GM12873 (cell line): ENCODE data around the gene DSC3.

Source experiments
- CTCF ChIP-seq: IDR thresholded peaks from 2 replicates; pipeline ENCODE4 v1.5.1; 2012; ENCODE audit warnings: low read depth, mild to moderate bottlenecking, moderate library complexity, low read length, control low read depth; ENCODE audit not compliant: insufficient read depth; ENCODE audit errors: missing control alignments

The DSC3 gene

GRCh38 chr18:31066266-31066665 is 23.7 kb upstream of the DSC3 start:
- no peak for TF ChIP-seq CTCF

GRCh38 chr18:31065036-31065773 is 22.7 kb upstream of the DSC3 start:
- no peak for TF ChIP-seq CTCF

- no peak for TF ChIP-seq CTCF
Measured at GRCh38 chr18:31064130-31064529, 21.6 kb upstream of the DSC3 start.

- no peak for TF ChIP-seq CTCF
Measured at GRCh38 chr18:31061945-31062344, 19.4 kb upstream of the DSC3 start.

- TF ChIP-seq CTCF, result no peak
Measured at GRCh38 chr18:31058897-31059296, 16.4 kb upstream of the DSC3 start.

GRCh38 chr18:31057917-31058316 is 15.4 kb upstream of the DSC3 start:
- no peak for TF ChIP-seq CTCF

- no peak for TF ChIP-seq CTCF
Measured at GRCh38 chr18:31057051-31057450, 14.5 kb upstream of the DSC3 start.

GRCh38 chr18:31056296-31056695 is 13.8 kb upstream of the DSC3 start:
- no peak for TF ChIP-seq CTCF
